Measurements from ENCODE around the gene DNAH14. TPM values are rescaled to one million over a fixed set of nuclear protein-coding genes. Genes with fewer than 3 reads are reported as not detected.

The DNAH14 gene
- total and polyA plus RNA-seq, 2 experiments from 2014 or later: 14.7 to 46.1 TPM

DNA sequence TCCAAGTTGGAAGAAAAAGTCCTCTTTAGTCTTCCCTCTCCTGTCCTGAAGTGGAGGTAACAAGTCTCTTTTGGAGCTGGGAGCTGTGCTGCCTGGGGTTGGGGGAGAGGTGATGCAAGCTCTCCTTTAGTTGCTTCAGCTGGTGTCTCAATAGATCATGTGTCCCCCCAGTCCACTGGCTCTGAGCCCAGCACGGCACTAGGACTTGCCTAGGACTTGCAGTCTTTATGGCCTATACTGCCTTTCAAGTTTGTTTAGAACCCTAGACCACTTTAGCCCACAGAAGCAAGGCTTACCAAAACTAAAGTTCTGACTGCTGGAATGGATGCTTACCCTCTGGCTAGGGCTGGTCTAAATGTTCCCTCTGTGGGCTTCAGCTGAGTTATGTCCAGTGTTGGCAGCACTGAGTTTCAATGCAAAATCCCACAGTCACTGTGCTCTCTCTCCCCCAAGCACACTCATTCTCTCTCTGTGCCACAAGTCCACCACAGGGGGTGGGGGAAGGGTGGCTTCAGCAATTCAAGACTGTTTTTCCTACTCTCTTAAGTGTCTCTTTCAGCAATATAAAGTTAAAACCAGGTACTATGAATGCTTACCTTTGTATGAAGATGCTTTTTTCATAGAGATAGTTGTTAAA lies 185.0 kb downstream of the DNAH14 start:
- no peak for DNase-seq (ENCODE audit: low spot score)
- Histone ChIP-seq H3K4me3 (no peak overlapping the region), H3K36me3 (replicated peaks; ENCODE audit: insufficient read depth, low read depth) (no peaks in the 10 kb centered on the region), H2AFZ (no peak overlapping the region), H3K27ac (no peak overlapping the region), H3K9me2 (replicated peaks; ENCODE audit: insufficient read depth) (no peaks in the 10 kb centered on the region), H3K4me1 (ENCODE audit: insufficient read depth) (no peaks in the 10 kb centered on the region), H4K20me1 (ENCODE audit: insufficient read depth, poor library complexity, severe bottlenecking) (no peaks in the 10 kb centered on the region), H3K4me2 (no peak overlapping the region), H3K27me3 (no peaks in the 10 kb centered on the region), H3K9me3 (ENCODE audit: low read depth) (no peaks in the 10 kb centered on the region), H3K79me2 (no peaks in the 10 kb centered on the region)
- no peak for TF ChIP-seq EZH2phosphoT487 (IDR thresholded peaks at IDR 0.05; ENCODE audit: low read depth, severe bottlenecking, unreplicated experiment)
- TF ChIP-seq EZH2 (IDR thresholded peaks at IDR 0.05; ENCODE audit: borderline replicate concordance): no peak
- TF ChIP-seq, protein P1, sequence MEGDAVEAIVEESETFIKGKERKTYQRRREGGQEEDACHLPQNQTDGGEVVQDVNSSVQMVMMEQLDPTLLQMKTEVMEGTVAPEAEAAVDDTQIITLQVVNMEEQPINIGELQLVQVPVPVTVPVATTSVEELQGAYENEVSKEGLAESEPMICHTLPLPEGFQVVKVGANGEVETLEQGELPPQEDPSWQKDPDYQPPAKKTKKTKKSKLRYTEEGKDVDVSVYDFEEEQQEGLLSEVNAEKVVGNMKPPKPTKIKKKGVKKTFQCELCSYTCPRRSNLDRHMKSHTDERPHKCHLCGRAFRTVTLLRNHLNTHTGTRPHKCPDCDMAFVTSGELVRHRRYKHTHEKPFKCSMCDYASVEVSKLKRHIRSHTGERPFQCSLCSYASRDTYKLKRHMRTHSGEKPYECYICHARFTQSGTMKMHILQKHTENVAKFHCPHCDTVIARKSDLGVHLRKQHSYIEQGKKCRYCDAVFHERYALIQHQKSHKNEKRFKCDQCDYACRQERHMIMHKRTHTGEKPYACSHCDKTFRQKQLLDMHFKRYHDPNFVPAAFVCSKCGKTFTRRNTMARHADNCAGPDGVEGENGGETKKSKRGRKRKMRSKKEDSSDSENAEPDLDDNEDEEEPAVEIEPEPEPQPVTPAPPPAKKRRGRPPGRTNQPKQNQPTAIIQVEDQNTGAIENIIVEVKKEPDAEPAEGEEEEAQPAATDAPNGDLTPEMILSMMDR (IDR thresholded peaks at IDR 0.05; ENCODE audit: poor library complexity): no peak
- WGBS (ENCODE audit: low lambda C conversion rate, missing lambda C conversion rate): 79% methylated on average over 1 of the region's 1 CpG

DNA sequence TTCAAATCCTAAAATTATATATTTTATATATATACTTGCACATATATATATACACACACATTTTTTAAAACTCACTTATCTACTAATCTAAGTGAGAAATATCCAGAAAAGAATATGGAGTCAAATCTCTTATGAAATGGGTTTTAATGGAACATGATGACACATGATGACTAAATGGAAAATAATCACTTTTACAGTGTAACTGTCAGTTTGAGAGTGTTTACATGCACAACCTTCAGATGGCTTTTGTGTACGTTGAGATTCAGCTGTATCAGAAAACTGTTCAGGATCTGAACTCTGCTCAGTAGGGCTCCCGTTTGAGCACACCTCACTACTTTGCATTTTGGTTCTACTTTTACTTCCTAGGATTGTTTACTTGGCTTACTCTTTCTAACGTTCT lies 189.8 kb downstream of the DNAH14 start:
- Histone ChIP-seq H3K4me1 (ENCODE audit: insufficient read depth) (no peaks in the 10 kb centered on the region), H3K36me3 (replicated peaks; ENCODE audit: insufficient read depth, low read depth) (no peaks in the 10 kb centered on the region), H3K27ac (no peak overlapping the region), H3K4me3 (no peak overlapping the region), H2AFZ (no peak overlapping the region), H4K20me1 (ENCODE audit: insufficient read depth, poor library complexity, severe bottlenecking) (no peaks in the 10 kb centered on the region), H3K27me3 (no peaks in the 10 kb centered on the region), H3K79me2 (no peaks in the 10 kb centered on the region), H3K9me2 (replicated peaks; ENCODE audit: insufficient read depth) (no peaks in the 10 kb centered on the region), H3K4me2 (no peak overlapping the region), H3K9me3 (ENCODE audit: low read depth) (no peaks in the 10 kb centered on the region)
- no peak for DNase-seq (ENCODE audit: low spot score)
- WGBS (ENCODE audit: low lambda C conversion rate, missing lambda C conversion rate): 53% methylated on average over 3 of the region's 3 CpGs
- TF ChIP-seq EZH2phosphoT487 (IDR thresholded peaks at IDR 0.05; ENCODE audit: low read depth, severe bottlenecking, unreplicated experiment): no peak
- TF ChIP-seq, protein P1 (IDR thresholded peaks at IDR 0.05; ENCODE audit: poor library complexity): no peak
- no peak for TF ChIP-seq EZH2 (IDR thresholded peaks at IDR 0.05; ENCODE audit: borderline replicate concordance)

- H3K9me2 ChIP-seq (replicated peaks; ENCODE audit: insufficient read depth): no peaks in the 10 kb centered on the region
- WGBS (ENCODE audit: low lambda C conversion rate, missing lambda C conversion rate): 97% methylated on average over 2 of the region's 2 CpGs
- no peak for DNase-seq (ENCODE audit: low spot score)
- H3K4me2 ChIP-seq: no peak overlapping the region
- H2AFZ ChIP-seq: no peak overlapping the region
- H3K4me3 ChIP-seq: no peak overlapping the region
- H3K79me2 ChIP-seq: no peaks in the 10 kb centered on the region
- H3K4me1 ChIP-seq (ENCODE audit: insufficient read depth): no peaks in the 10 kb centered on the region
- no peaks in the 10 kb centered on the region for H3K36me3 ChIP-seq (replicated peaks; ENCODE audit: insufficient read depth, low read depth)
- no peaks in the 10 kb centered on the region for H3K27me3 ChIP-seq
- H4K20me1 ChIP-seq (ENCODE audit: insufficient read depth, poor library complexity, severe bottlenecking): no peaks in the 10 kb centered on the region
- TF ChIP-seq, protein P1 (IDR thresholded peaks at IDR 0.05; ENCODE audit: poor library complexity): no peak
- no peak for TF ChIP-seq EZH2 (IDR thresholded peaks at IDR 0.05; ENCODE audit: borderline replicate concordance)
- no peak for TF ChIP-seq EZH2phosphoT487 (IDR thresholded peaks at IDR 0.05; ENCODE audit: low read depth, severe bottlenecking, unreplicated experiment)
- H3K9me3 ChIP-seq (ENCODE audit: low read depth): no peaks in the 10 kb centered on the region
- no peak overlapping the region for H3K27ac ChIP-seq
Measured at GRCh38 chr1:225121095-225121494, 191.6 kb downstream of the DNAH14 start.
